B cell (primary cell): Measurements from ENCODE around the gene RAD17.

Experiments used
- EZH2 ChIP-seq: IDR thresholded peaks from 2 replicates; pipeline ENCODE4 v1.6.1; 2012; ENCODE audit warnings: borderline replicate concordance, low read depth, mild to moderate bottlenecking, moderate library complexity, low read length; ENCODE audit not compliant: insufficient read depth, poor library complexity, severe bottlenecking
- TF ChIP-seq, protein P1 (sequence below): fragments of 200-600 bp; IDR thresholded peaks from one replicate; pipeline ENCODE4 v1.8.0; 2022; ENCODE audit warnings: antibody characterized with exemption, mild to moderate bottlenecking

DNA sequence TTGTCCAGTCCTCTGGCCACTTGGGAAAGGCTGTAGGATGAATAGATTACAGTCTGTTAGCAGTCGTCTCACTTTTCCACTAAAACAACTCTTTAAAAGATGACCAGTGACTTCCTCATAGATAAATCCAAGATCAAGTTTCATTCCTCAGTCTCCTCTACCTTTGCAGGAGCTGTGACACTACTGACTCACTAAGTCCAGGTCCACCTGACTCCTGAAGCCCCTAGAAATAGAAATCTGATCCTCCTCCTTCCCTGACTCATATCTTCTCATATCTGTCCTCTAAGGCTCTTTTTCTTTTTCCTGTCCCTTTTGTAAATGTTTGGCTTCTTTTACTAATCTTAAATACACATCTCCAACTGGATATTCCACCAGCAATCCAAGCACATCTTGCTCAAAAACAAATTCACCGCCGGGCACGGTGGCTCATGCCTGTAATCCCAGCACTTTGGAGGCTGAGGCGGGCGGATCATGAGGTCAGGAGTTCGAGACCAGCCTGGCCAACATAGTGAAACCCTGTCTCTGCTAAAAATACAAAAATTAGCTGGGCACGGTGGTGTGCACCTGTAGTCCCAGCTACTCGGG, 39.6 kb upstream of the RAD17 start:
- TF ChIP-seq, protein P1, sequence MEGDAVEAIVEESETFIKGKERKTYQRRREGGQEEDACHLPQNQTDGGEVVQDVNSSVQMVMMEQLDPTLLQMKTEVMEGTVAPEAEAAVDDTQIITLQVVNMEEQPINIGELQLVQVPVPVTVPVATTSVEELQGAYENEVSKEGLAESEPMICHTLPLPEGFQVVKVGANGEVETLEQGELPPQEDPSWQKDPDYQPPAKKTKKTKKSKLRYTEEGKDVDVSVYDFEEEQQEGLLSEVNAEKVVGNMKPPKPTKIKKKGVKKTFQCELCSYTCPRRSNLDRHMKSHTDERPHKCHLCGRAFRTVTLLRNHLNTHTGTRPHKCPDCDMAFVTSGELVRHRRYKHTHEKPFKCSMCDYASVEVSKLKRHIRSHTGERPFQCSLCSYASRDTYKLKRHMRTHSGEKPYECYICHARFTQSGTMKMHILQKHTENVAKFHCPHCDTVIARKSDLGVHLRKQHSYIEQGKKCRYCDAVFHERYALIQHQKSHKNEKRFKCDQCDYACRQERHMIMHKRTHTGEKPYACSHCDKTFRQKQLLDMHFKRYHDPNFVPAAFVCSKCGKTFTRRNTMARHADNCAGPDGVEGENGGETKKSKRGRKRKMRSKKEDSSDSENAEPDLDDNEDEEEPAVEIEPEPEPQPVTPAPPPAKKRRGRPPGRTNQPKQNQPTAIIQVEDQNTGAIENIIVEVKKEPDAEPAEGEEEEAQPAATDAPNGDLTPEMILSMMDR, result no peak
- TF ChIP-seq EZH2, result no peak
